Activated B cell treated with CpG ODN at 0.5 μM for 24 hours (primary cell): Measurements from ENCODE around the gene NDUFAF3. TPM values are rescaled to one million over a fixed set of nuclear protein-coding genes. Genes with fewer than 3 reads are reported as not detected.
A peak's percentile ranks its signal among the peaks of the same experiment; 100 is the strongest.

Experiments
- ATAC-seq: fragments of 200-7000 bp; cut with Tn5 transposase; one replicate; pipeline ENCODE4 v1.10.0; 2021; ENCODE audit warnings: low read depth, mild to moderate bottlenecking, moderate library complexity
- CTCF ChIA-PET: fragments of 350-600 bp; sonication (Branson Sonifier 250); formaldehyde crosslinking; loops from one replicate; lab custom pipeline; 2021; ENCODE audit warnings: antibody characterized with exemption; lab: Charles Lee
- POLR2A ChIA-PET: fragments of 350-600 bp; sonication (Branson Sonifier 250); formaldehyde crosslinking; loops from one replicate; lab custom pipeline; 2021; ENCODE audit warnings: antibody characterized with exemption; lab: Charles Lee
- DNase-seq: peaks from one replicate; pipeline ENCODE4 v3.0.0; 2022
- H3K27ac Mint-ChIP-seq: one replicate; pipeline ENCODE4 v1.8.0; 2020; ENCODE audit warnings: mixed read lengths
- H3K27me3 Mint-ChIP-seq: one replicate; pipeline ENCODE4 v1.8.0; 2021; ENCODE audit warnings: mixed read lengths
- H3K36me3 Mint-ChIP-seq: one replicate; pipeline ENCODE4 v1.8.0; 2021; ENCODE audit warnings: low read depth, mixed read lengths
- H3K4me1 Mint-ChIP-seq: one replicate; pipeline ENCODE4 v1.8.0; 2021; ENCODE audit warnings: mixed read lengths
- H3K4me3 Mint-ChIP-seq: one replicate; pipeline ENCODE4 v1.8.0; 2020; ENCODE audit warnings: mild to moderate bottlenecking, mixed read lengths
- H3K9me3 Mint-ChIP-seq: one replicate; pipeline ENCODE4 v1.8.0; 2020; ENCODE audit warnings: mixed read lengths
- intact Hi-C: fragments of 100-400 bp; cut with micrococcal nuclease; formaldehyde crosslinking; loops from one replicate; pipeline ENCODE4 v1.15.1; 2024
- total RNA-seq: library from RNA; stranded (reverse); gene quantifications from 2 replicates; pipeline ENCODE4 v1.2.3, GENCODE V29; 2022
- TF ChIP-seq, protein P1 (sequence below): fragments of 200-600 bp; IDR thresholded peaks from one replicate; pipeline ENCODE4 v1.8.0; 2022; ENCODE audit warnings: antibody characterized with exemption, mild to moderate bottlenecking

The NDUFAF3 gene
- total RNA-seq, 1 donor from 2014 or later = 86.5 TPM

GRCh38 chr3:49024449-49024848, 2.5 kb downstream of the NDUFAF3 start:
- no peaks in the 10 kb centered on the region for H3K9me3 Mint-ChIP-seq
- peak overlapping the region; percentile 50 for H3K27ac Mint-ChIP-seq
- intact Hi-C loops = loop anchor here (5.0 to 10.0 kb wide), 2 partner anchors 177 to 1270 kb away; partner anchors contain the start of genes HYAL3, IFRD2, NAA80 and PRKAR2A
- H3K4me3 Mint-ChIP-seq = no peak overlapping the region
- POLR2A ChIA-PET = interaction anchor here (0.6 to 14.9 kb wide), 4 partner anchors 8 to 70 kb away, joined by 6 to 372 read pairs (median 11); partner anchors contain the start of genes QRICH1 and WDR6
- DNase-seq (no peak), ATAC-seq (no peak)
- CTCF ChIA-PET = no interaction called here
- H3K27me3 Mint-ChIP-seq = no peaks in the 10 kb centered on the region
- TF ChIP-seq, protein P1, sequence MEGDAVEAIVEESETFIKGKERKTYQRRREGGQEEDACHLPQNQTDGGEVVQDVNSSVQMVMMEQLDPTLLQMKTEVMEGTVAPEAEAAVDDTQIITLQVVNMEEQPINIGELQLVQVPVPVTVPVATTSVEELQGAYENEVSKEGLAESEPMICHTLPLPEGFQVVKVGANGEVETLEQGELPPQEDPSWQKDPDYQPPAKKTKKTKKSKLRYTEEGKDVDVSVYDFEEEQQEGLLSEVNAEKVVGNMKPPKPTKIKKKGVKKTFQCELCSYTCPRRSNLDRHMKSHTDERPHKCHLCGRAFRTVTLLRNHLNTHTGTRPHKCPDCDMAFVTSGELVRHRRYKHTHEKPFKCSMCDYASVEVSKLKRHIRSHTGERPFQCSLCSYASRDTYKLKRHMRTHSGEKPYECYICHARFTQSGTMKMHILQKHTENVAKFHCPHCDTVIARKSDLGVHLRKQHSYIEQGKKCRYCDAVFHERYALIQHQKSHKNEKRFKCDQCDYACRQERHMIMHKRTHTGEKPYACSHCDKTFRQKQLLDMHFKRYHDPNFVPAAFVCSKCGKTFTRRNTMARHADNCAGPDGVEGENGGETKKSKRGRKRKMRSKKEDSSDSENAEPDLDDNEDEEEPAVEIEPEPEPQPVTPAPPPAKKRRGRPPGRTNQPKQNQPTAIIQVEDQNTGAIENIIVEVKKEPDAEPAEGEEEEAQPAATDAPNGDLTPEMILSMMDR = no peak
- H3K4me1 Mint-ChIP-seq = peaks cover 74% of the 10 kb centered on the region
- peaks cover 62% of the 10 kb centered on the region for H3K36me3 Mint-ChIP-seq

- TF ChIP-seq, protein P1 = no peak
- POLR2A ChIA-PET = interaction anchor here (0.6 to 14.9 kb wide), 8 partner anchors 8 to 321 kb away, joined by 3 to 372 read pairs (median 8); partner anchors contain the start of genes QRICH1 and WDR6
- Mint-ChIP-seq H3K9me3 (no peaks in the 10 kb centered on the region), H3K4me1 (peaks cover 68% of the 10 kb centered on the region), H3K27me3 (no peaks in the 10 kb centered on the region), H3K36me3 (peaks cover 66% of the 10 kb centered on the region), H3K27ac (peak overlapping the region; percentile 88), H3K4me3 (peak overlapping the region; percentile 59)
- CTCF ChIA-PET = no interaction called here
- ATAC-seq (peak; percentile 9), DNase-seq (no peak)
- intact Hi-C loops = loop anchor here (10.0 kb wide), 1 partner anchor 1270 kb away; the partner anchor contains the start of genes HYAL3, IFRD2 and NAA80
Observed at GRCh38 chr3:49025005-49025792, 3.3 kb downstream of the NDUFAF3 start.

DNA sequence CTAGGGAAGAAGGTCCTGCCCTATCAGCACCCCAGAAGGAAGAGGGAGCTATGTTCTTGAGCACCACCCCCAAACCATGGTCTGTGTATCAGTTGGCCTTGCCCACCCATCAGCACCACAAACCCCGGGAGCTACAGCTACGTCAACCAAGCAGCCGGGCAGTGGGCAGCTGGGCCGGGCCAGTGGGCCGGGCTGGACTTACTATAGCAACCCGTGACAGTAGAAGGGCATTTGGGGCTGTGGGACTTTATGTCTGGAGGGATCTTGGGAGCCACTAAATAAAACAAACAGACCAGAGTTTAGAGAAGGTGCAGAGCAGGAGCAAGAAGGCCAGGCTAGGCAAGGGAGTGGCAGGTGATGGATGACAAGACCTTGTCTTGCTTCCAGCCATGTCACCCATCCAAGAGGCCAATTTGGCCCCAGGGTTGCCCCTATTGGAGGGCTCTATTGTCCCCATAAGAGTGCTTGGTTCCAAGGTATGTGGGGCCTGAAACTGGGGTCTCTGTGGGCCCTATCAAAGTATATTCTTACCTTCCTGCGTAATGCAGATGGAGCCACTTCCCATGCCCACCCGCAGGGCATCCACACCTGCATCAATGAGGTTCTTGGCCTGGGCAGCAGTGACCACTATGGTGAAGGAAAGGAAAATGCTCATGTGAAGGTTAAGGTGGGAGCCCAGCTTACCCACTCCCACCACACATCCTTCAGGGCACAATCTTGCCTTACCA, 4.0 kb downstream of the NDUFAF3 start:
- intact Hi-C loops = loop anchor here (10.0 kb wide), 1 partner anchor 1269 kb away; the partner anchor contains the start of genes HYAL3, IFRD2 and NAA80
- ChIA-PET POLR2A (interaction anchor here (0.6 to 14.9 kb wide), 8 partner anchors 8 to 321 kb away, joined by 3 to 372 read pairs (median 5); partner anchors contain the start of genes DALRD3, QRICH1 and WDR6), CTCF (no interaction called here)
- peak overlapping the region; percentile 88 for H3K27ac Mint-ChIP-seq
- DNase-seq (no peak), ATAC-seq (no peak)
- peak overlapping the region; percentile 59 for H3K4me3 Mint-ChIP-seq
- no peaks in the 10 kb centered on the region for H3K27me3 Mint-ChIP-seq
- TF ChIP-seq, protein P1 = no peak
- H3K36me3 Mint-ChIP-seq = peaks cover 73% of the 10 kb centered on the region
- H3K4me1 Mint-ChIP-seq = peaks cover 66% of the 10 kb centered on the region
- H3K9me3 Mint-ChIP-seq = no peaks in the 10 kb centered on the region

DNA sequence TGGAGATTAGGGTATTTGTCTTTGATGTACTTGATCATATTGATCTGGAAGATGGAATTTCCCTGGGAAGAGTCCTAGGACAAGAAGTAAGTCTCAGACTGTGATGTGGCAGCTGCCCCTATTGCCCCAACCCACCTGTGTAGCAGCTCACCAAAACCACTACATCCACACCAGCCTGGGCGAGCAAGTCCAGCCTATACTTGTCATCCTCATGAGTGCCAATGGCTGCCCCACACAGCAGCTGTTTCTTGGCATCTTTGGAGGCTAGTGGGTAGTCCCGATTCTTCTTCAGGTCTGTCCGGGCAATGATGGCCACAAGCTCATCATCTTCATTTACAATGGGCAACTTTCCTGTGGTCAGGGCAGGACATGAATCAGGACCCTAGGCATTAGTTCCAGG, 4.6 kb downstream of the NDUFAF3 start:
- DNase-seq = no peak
- H3K4me3 Mint-ChIP-seq = no peak overlapping the region

More for the DNA sequence above, 4.6 kb downstream of the NDUFAF3 start:
- Mint-ChIP-seq H3K27me3 (no peaks in the 10 kb centered on the region), H3K9me3 (no peaks in the 10 kb centered on the region), H3K36me3 (peaks cover 75% of the 10 kb centered on the region), H3K4me1 (peaks cover 64% of the 10 kb centered on the region), H3K27ac (peak overlapping the region; percentile 88)
- POLR2A ChIA-PET = interaction anchor here (0.6 to 14.9 kb wide), 6 partner anchors 8 to 145 kb away, joined by 3 to 372 read pairs (median 6); partner anchors contain the start of genes DALRD3, KLHDC8B, QRICH1 and WDR6
- TF ChIP-seq, protein P1 = no peak
- no peak for ATAC-seq
- intact Hi-C loops = loop anchor here (10.0 kb wide), 1 partner anchor 1268 kb away; the partner anchor contains the start of genes HYAL3, IFRD2 and NAA80
- CTCF ChIA-PET = no interaction called here
